GM12878 (cell line): ENCODE data around the gene CHD5. TPM values are rescaled to one million over a fixed set of nuclear protein-coding genes. Genes with fewer than 3 reads are reported as not detected.

Experiments used
- ATAC-seq: fragments of 200-7000 bp; cut with Tn5 transposase; 3 replicates; pipeline ENCODE4 v1.9.1; 2020; ENCODE audit warnings: mild to moderate bottlenecking, moderate library complexity
- BruUV-seq: library from RNA; stranded (reverse); fragments of 400-500 nt; replicated peaks from 2 replicates; lab custom pipeline; 2021; lab: Mats Ljungman, UMichigan
- CTCF ChIA-PET: fragments of 300-600 bp; sonication (Branson Sonifier 250); formaldehyde crosslinking; extraction: SDS; loops from one replicate; lab custom pipeline; 2021; ENCODE audit warnings: inconsistent platforms; lab: Yijun Ruan, JAX
- POLR2A ChIA-PET: fragments of 350-600 bp; formaldehyde crosslinking; extraction: SDS; loops from one replicate; lab custom pipeline; 2021; ENCODE audit warnings: inconsistent platforms; lab: Charles Lee
- RAD21 ChIA-PET: fragments of 300-600 bp; sonication (Branson Sonifier 250); formaldehyde crosslinking; loops from one replicate; lab custom pipeline; 2023; ENCODE audit warnings: antibody characterized with exemption; ENCODE audit not compliant: unreplicated experiment; lab: Charles Lee
- SMC1A ChIA-PET: fragments of 300-600 bp; sonication (Branson Sonifier 250); formaldehyde crosslinking; loops from one replicate; lab custom pipeline; 2023; ENCODE audit not compliant: unreplicated experiment, uncharacterized antibody; lab: Charles Lee
- DNase-seq: peaks from one replicate; pipeline ENCODE4 v3.0.0-alpha.2; 2011; ENCODE audit warnings: low read depth, low spot score
- FAIRE-seq: peaks from 3 replicates; lab custom pipeline; 2011; peaks lifted over from hg19 to GRCh38; lab: Jason Lieb, UNC
- H2AFZ ChIP-seq: 2 replicates; pipeline ENCODE4 v1.6.0; 2011; ENCODE audit warnings: low read depth, low read length, control low read depth; ENCODE audit not compliant: control insufficient read depth
- H3K27ac ChIP-seq: 2 replicates; pipeline ENCODE4 v1.5.1; 2011; ENCODE audit warnings: control low read depth; ENCODE audit not compliant: control insufficient read depth, insufficient read depth
- H3K27me3 ChIP-seq, 2 experiments: replicated peaks in 1 of 2; 2 replicates each; pipeline versions ENCODE4 v1.6.0 to v1.6.1; 2011; ENCODE audit warnings: low read length in 1 of 2; ENCODE audit not compliant: control insufficient read depth in 2 of 2, insufficient read depth in 2 of 2
- H3K36me3 ChIP-seq, 2 experiments: 2 replicates each; pipeline ENCODE4 v1.5.1; 2011; ENCODE audit warnings: low read length in 1 of 2; ENCODE audit not compliant: control insufficient read depth in 2 of 2, insufficient read depth in 2 of 2
- H3K4me1 ChIP-seq: 2 replicates; pipeline ENCODE4 v1.6.1; 2011; ENCODE audit warnings: mild to moderate bottlenecking, low read length, moderate library complexity, mixed read lengths; ENCODE audit not compliant: control insufficient read depth, insufficient read depth
- H3K4me2 ChIP-seq: 2 replicates; pipeline ENCODE4 v1.6.0; 2011; ENCODE audit warnings: control low read depth; ENCODE audit not compliant: control insufficient read depth, insufficient read depth
- H3K4me3 ChIP-seq: fragments of 200-600 bp; sonication (generic); 2 replicates; pipeline ENCODE4 v1.5.1; 2016
- H3K79me2 ChIP-seq: 2 replicates; pipeline ENCODE4 v1.6.0; 2011; ENCODE audit warnings: low read length; ENCODE audit not compliant: control insufficient read depth, insufficient read depth
- H3K9ac ChIP-seq: 2 replicates; pipeline ENCODE4 v1.8.0; 2011; ENCODE audit warnings: low read length, control low read depth, mixed read lengths; ENCODE audit not compliant: control insufficient read depth, insufficient read depth
- H3K9me3 ChIP-seq: replicated peaks from 3 replicates; pipeline ENCODE4 v1.5.1; 2011; ENCODE audit warnings: mild to moderate bottlenecking, low read length; ENCODE audit not compliant: control insufficient read depth, insufficient read depth
- H4K20me1 ChIP-seq: 2 replicates; pipeline ENCODE4 v1.6.0; 2011; ENCODE audit not compliant: control insufficient read depth, insufficient read depth
- E4F1 ChIP-seq: fragments of 450-650 bp; IDR thresholded peaks from 2 replicates; pipeline ENCODE4 v1.6.1; 2018; ENCODE audit warnings: borderline replicate concordance, mild to moderate bottlenecking; ENCODE audit not compliant: partially characterized antibody
- FOS ChIP-seq: IDR thresholded peaks from 3 replicates; pipeline ENCODE4 v1.6.1; 2011; ENCODE audit warnings: borderline replicate concordance; ENCODE audit not compliant: insufficient read length; ENCODE audit errors: extremely low read depth
- KAT2A ChIP-seq: conservative IDR thresholded peaks from 2 replicates; pipeline ENCODE4 v1.6.1; 2011; ENCODE audit warnings: low read depth, low read length; ENCODE audit not compliant: control insufficient read depth
- NKRF ChIP-seq: fragments of 450-650 bp; conservative IDR thresholded peaks from 2 replicates; pipeline ENCODE4 v1.6.1; 2017; ENCODE audit warnings: mild to moderate bottlenecking, moderate library complexity
- SIN3A ChIP-seq: IDR thresholded peaks from 2 replicates; pipeline ENCODE4 v1.6.1; 2012; ENCODE audit warnings: low read depth, low read length, improper control_type of control experiment
- SREBF2 ChIP-seq: IDR thresholded peaks from 2 replicates; pipeline ENCODE4 v1.6.1; 2012; ENCODE audit warnings: mild to moderate bottlenecking, low read length
- WGBS: methylation state at CpG from one replicate; pipeline ENCODE4 v1.1.6; 2016; ENCODE audit warnings: low lambda C conversion rate; ENCODE audit not compliant: insufficient replicate concordance, insufficient coverage; ENCODE audit errors: missing lambda C conversion rate; 5-methylcytosine and 5-hydroxymethylcytosine counted together
- in situ Hi-C: fragments of 300-500 bp; cut with MboI; formaldehyde crosslinking; loops from 9 replicates; pipeline ENCODE4 v1.14.3; 2018; ENCODE audit warnings: mixed read lengths
- intact Hi-C: fragments of 100-400 bp; cut with micrococcal nuclease; formaldehyde crosslinking; loops from one replicate; pipeline ENCODE4 v1.14.2; 2022; ENCODE audit not compliant: unreplicated experiment
- polyA plus RNA-seq, 11 experiments: library from polyadenylated mRNA; depleted of rRNA in 4 of 11; unstranded in 6 of 11; stranded (reverse) in 5 of 11; fragments of >200 nt; fragmentation: Nextera tagmentation in 4 of 11; fragmentation: Illumina TruSeq in 1 of 11; extraction: Ambion mirVana in 4 of 11; extraction: Trizol in 1 of 11; gene quantifications; 1 replicate in 1 of 11; 2 replicates in 10 of 11; pipeline versions ENCODE4 v1.2.1 to v1.2.3, GENCODE V29; 2011 to 2016; ENCODE audit warnings: inconsistent platforms in 2 of 11, missing spikeins in 2 of 11, low read depth in 1 of 11
- total RNA-seq, 4 experiments: library from RNA; depleted of rRNA in 3 of 4; stranded (reverse); fragments of >200 nt in 3 of 4; fragmentation: Illumina TruSeq in 1 of 4; extraction: Trizol in 1 of 4; gene quantifications; 2 replicates each; pipeline versions ENCODE4 v1.2.1 to v1.2.3, GENCODE V29; 2013 to 2021

Gene CHD5
- total and polyA plus RNA-seq, 10 of the 15 experiments (the other 5 are each of a cell fraction or from before 2014, with no cell fraction given) = 0.03 to 0.49 (median 0.13) TPM; not detected in 3

- no peaks in the 10 kb centered on the region for H3K36me3 ChIP-seq
- H3K9ac ChIP-seq = no peak overlapping the region
- no peaks in the 10 kb centered on the region for H3K4me1 ChIP-seq
- ATAC-seq (no peak), FAIRE-seq (no peak), DNase-seq (no peak)
- H2AFZ ChIP-seq = no peak overlapping the region
- no peaks in the 10 kb centered on the region; a peak in 1 of 4 replicates for H3K27me3 ChIP-seq
- TF ChIP-seq KAT2A = no peak
- in situ Hi-C loops = no loop called here
- H3K4me3 ChIP-seq = no peak overlapping the region
- ChIA-PET POLR2A (no interaction called here), CTCF (no interaction called here), RAD21 (no interaction called here), SMC1A (no interaction called here)
- 0% methylated on average over 4 of the region's 4 CpGs for WGBS
- no peak overlapping the region for H3K4me2 ChIP-seq
- H3K79me2 ChIP-seq = no peaks in the 10 kb centered on the region
- H3K9me3 ChIP-seq = no peaks in the 10 kb centered on the region
- no TSS peak for BruUV-seq
- intact Hi-C loops = no loop called here
- no peaks in the 10 kb centered on the region for H4K20me1 ChIP-seq
- no peak overlapping the region for H3K27ac ChIP-seq
Observed at GRCh38 chr1:6143395-6143794, 36.7 kb downstream of the CHD5 start.

GRCh38 chr1:6142734-6143133 is 37.4 kb downstream of the CHD5 start:
- H3K27me3 ChIP-seq = no peaks in the 10 kb centered on the region; a peak in 1 of 4 replicates
- H3K79me2 ChIP-seq = no peaks in the 10 kb centered on the region
- no peaks in the 10 kb centered on the region for H3K9me3 ChIP-seq
- H3K9ac ChIP-seq = no peak overlapping the region
- FAIRE-seq (no peak), DNase-seq (no peak), ATAC-seq (no peak)
- intact Hi-C loops = no loop called here
- H3K4me2 ChIP-seq = no peak overlapping the region
- ChIA-PET CTCF (no interaction called here), SMC1A (no interaction called here), RAD21 (no interaction called here), POLR2A (no interaction called here)
- no TSS peak for BruUV-seq
- 25% methylated on average over 4 of the region's 4 CpGs for WGBS
- no peaks in the 10 kb centered on the region for H3K36me3 ChIP-seq
- TF ChIP-seq SIN3A (no peak), SREBF2 (no peak), NKRF (no peak), E4F1 (no peak), FOS (no peak)
- in situ Hi-C loops = no loop called here
- H4K20me1 ChIP-seq = no peaks in the 10 kb centered on the region
- H3K27ac ChIP-seq = no peak overlapping the region
- no peak overlapping the region for H2AFZ ChIP-seq
- H3K4me1 ChIP-seq = no peaks in the 10 kb centered on the region
- H3K4me3 ChIP-seq = no peak overlapping the region
